HEK293T (cell line): ENCODE measurements around the gene CELF1.

ENCODE experiments used
- HDGF ChIP-seq: fragments of 450-650 bp; IDR thresholded peaks from 2 replicates; pipeline ENCODE4 v1.6.1; 2017; ENCODE audit warnings: antibody characterized with exemption, borderline replicate concordance
- NFRKB ChIP-seq: fragments of 450-650 bp; IDR thresholded peaks from 2 replicates; pipeline ENCODE4 v1.6.1; 2016; ENCODE audit warnings: mild to moderate bottlenecking, moderate library complexity

DNA sequence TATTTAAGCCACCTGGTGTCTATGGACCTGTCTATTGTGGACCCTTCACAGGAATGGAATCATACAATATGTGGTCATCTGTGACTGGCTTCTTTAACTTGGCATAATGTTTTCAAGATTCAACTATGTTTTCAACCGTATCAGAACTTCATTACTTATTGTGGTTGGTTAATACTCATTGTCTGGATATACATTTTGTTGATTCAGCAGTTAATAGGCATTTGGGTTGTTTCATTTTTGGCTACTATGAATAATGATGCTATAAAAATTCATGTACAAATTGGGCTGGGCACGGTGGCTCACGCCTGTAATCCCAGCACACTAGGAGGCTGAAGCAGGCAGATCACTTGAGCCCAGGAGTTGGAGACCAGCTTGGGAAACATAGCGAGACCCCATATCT, 101.5 kb downstream of the CELF1 start:
- TF ChIP-seq NFRKB: no peak
- TF ChIP-seq HDGF: no peak
